Neural cell (in vitro differentiated cells): ENCODE results near the gene MUSK. TPM values are rescaled to one million over a fixed set of nuclear protein-coding genes. Genes with fewer than 3 reads are reported as not detected.

Experiments
- H2AFZ ChIP-seq: fragments of 200-600, 300-800 bp; sonication (generic), shearing (Covaris generic); 2 replicates; pipeline ENCODE4 v1.6.0; 2014; ENCODE audit warnings: low read depth, mild to moderate bottlenecking, antibody characterized with exemption, low read length, moderate library complexity
- H3F3A ChIP-seq: fragments of 200-600 bp; shearing (Covaris generic); 2 replicates; pipeline ENCODE4 v1.6.1; 2016; ENCODE audit warnings: mild to moderate bottlenecking, moderate library complexity, mixed read lengths, antibody characterized with exemption, low read length; ENCODE audit not compliant: insufficient read depth, poor library complexity, severe bottlenecking
- H3K27ac ChIP-seq: fragments of 200-600, 300-800 bp; sonication (generic), shearing (Covaris generic); 2 replicates; pipeline ENCODE4 v1.5.1; 2014; ENCODE audit warnings: mild to moderate bottlenecking, low read length, moderate library complexity
- H3K27me3 ChIP-seq: fragments of 300-800, 200-600 bp; sonication (generic), shearing (Covaris generic); 2 replicates; pipeline ENCODE4 v1.6.0; 2014; ENCODE audit warnings: mild to moderate bottlenecking, low read depth, low read length, moderate library complexity; ENCODE audit not compliant: insufficient read depth
- H3K36me3 ChIP-seq: fragments of 300-800, 200-600 bp; sonication (generic), shearing (Covaris generic); 2 replicates; pipeline ENCODE4 v1.5.1; 2014; ENCODE audit warnings: mild to moderate bottlenecking, antibody characterized with exemption, low read length, moderate library complexity; ENCODE audit not compliant: insufficient read depth
- H3K4me2 ChIP-seq: fragments of 300-800, 200-600 bp; sonication (generic), shearing (Covaris generic); 2 replicates; pipeline ENCODE4 v1.6.0; 2014; ENCODE audit warnings: mild to moderate bottlenecking, low read length
- H3K4me3 ChIP-seq: fragments of 300-800, 200-600 bp; sonication (generic), shearing (Covaris generic); 2 replicates; pipeline ENCODE4 v1.5.1; 2014; ENCODE audit warnings: mild to moderate bottlenecking, low read length, moderate library complexity
- H3K79me2 ChIP-seq: fragments of 200-600 bp; shearing (Covaris generic); replicated peaks from 2 replicates; pipeline ENCODE4 v1.6.0; 2014; ENCODE audit warnings: mild to moderate bottlenecking, low read length, moderate library complexity; ENCODE audit not compliant: insufficient read depth
- H3K9ac ChIP-seq: fragments of 300-800, 200-600 bp; sonication (generic), shearing (Covaris generic); 2 replicates; pipeline ENCODE4 v1.6.1; 2016; ENCODE audit warnings: mild to moderate bottlenecking, low read length, mixed read lengths
- H3K9me2 ChIP-seq: fragments of 200-600 bp; shearing (Covaris generic); 2 replicates; pipeline ENCODE4 v1.6.1; 2016; ENCODE audit warnings: mild to moderate bottlenecking, low read length, mixed read lengths; ENCODE audit not compliant: insufficient read depth
- H3K9me3 ChIP-seq: fragments of 200-600, 300-800 bp; sonication (generic), shearing (Covaris generic); 2 replicates; pipeline ENCODE4 v1.6.1; 2016; ENCODE audit warnings: mild to moderate bottlenecking, mixed run types, low read length, moderate library complexity, mixed read lengths
- H4K20me1 ChIP-seq: fragments of 200-600 bp; shearing (Covaris generic); 2 replicates; pipeline ENCODE4 v1.6.1; 2016; ENCODE audit warnings: mild to moderate bottlenecking, mixed run types; ENCODE audit not compliant: insufficient read depth
- CTCF ChIP-seq: fragments of 450-650 bp; IDR thresholded peaks from 2 replicates; pipeline ENCODE4 v1.5.1; 2014; ENCODE audit warnings: antibody characterized with exemption, mild to moderate bottlenecking, moderate library complexity; ENCODE audit not compliant: poor library complexity, severe bottlenecking
- EP300 ChIP-seq: fragments of 450-650 bp; conservative IDR thresholded peaks from 2 replicates; pipeline ENCODE4 v1.6.1; 2014; ENCODE audit warnings: antibody characterized with exemption, mild to moderate bottlenecking, moderate library complexity; ENCODE audit not compliant: poor library complexity, severe bottlenecking
- EZH2 ChIP-seq: fragments of 200-600, 300-800 bp; shearing (Covaris generic), sonication (generic); IDR thresholded peaks from 2 replicates; pipeline ENCODE4 v1.6.1; 2014; ENCODE audit warnings: antibody characterized with exemption, low read length, borderline replicate concordance, mild to moderate bottlenecking; ENCODE audit not compliant: insufficient read depth, poor library complexity, severe bottlenecking
- RAD21 ChIP-seq: fragments of 450-650 bp; conservative IDR thresholded peaks from 2 replicates; pipeline ENCODE4 v1.6.1; 2014; ENCODE audit warnings: antibody characterized with exemption, mild to moderate bottlenecking, moderate library complexity
- REST ChIP-seq: IDR thresholded peaks from 2 replicates; pipeline ENCODE4 v1.6.1; 2012; ENCODE audit warnings: borderline replicate concordance
- SMC3 ChIP-seq: fragments of 450-650 bp; conservative IDR thresholded peaks from 2 replicates; pipeline ENCODE4 v1.6.1; 2014; ENCODE audit warnings: antibody characterized with exemption, mild to moderate bottlenecking, moderate library complexity; ENCODE audit not compliant: poor library complexity
- TAF1 ChIP-seq: IDR thresholded peaks from 2 replicates; pipeline ENCODE4 v1.6.1; 2012; ENCODE audit warnings: low read depth
- polyA plus RNA-seq: library from polyadenylated mRNA; depleted of rRNA; stranded (reverse); fragments of >200 nt; gene quantifications from 2 replicates; pipeline ENCODE4 v1.2.3, GENCODE V29; 2014

The MUSK gene
- polyA plus RNA-seq, 1 donor from 2014 or later: not detected

GRCh38 chr9:110650261-110650660, 18.3 kb upstream of the MUSK start:
- H3K9me3 ChIP-seq: no peaks in the 10 kb centered on the region
- no peaks in the 10 kb centered on the region for H4K20me1 ChIP-seq
- H3K27ac ChIP-seq: no peak overlapping the region
- no peaks in the 10 kb centered on the region for H3K79me2 ChIP-seq
- H3K4me2 ChIP-seq: no peak overlapping the region
- no peaks in the 10 kb centered on the region for H3K9me2 ChIP-seq
- H3K36me3 ChIP-seq: no peaks in the 10 kb centered on the region
- no peak overlapping the region for H2AFZ ChIP-seq
- no peak overlapping the region for H3K4me3 ChIP-seq
- H3K27me3 ChIP-seq: no peaks in the 10 kb centered on the region
- TF ChIP-seq REST: no peak
- no peak for TF ChIP-seq SMC3
- no peak for TF ChIP-seq RAD21
- no peak for TF ChIP-seq CTCF
- TF ChIP-seq EZH2: no peak
- no peaks in the 10 kb centered on the region for H3F3A ChIP-seq
- no peak overlapping the region for H3K9ac ChIP-seq

GRCh38 chr9:110650991-110651411, 17.6 kb upstream of the MUSK start:
- Histone ChIP-seq H3K4me2 (no peak overlapping the region), H3K27me3 (no peaks in the 10 kb centered on the region), H3K27ac (no peak overlapping the region), H4K20me1 (no peaks in the 10 kb centered on the region), H3K4me3 (no peak overlapping the region), H2AFZ (no peak overlapping the region), H3K9ac (no peak overlapping the region), H3F3A (no peaks in the 10 kb centered on the region), H3K9me2 (no peaks in the 10 kb centered on the region), H3K79me2 (no peaks in the 10 kb centered on the region), H3K36me3 (no peaks in the 10 kb centered on the region), H3K9me3 (no peaks in the 10 kb centered on the region)
- TF ChIP-seq EZH2: no peak
- TF ChIP-seq TAF1: no peak
- TF ChIP-seq RAD21: no peak
- TF ChIP-seq EP300: no peak
